GM19463 (cell line): ENCODE data around the gene MYH9.

Experiments used
- ATAC-seq: cut with Tn5 transposase; IDR thresholded peaks from one replicate; pipeline ENCODE4 v1.9.1; 2021; ENCODE audit warnings: mild to moderate bottlenecking, moderate library complexity; ENCODE audit not compliant: unreplicated experiment

The MYH9 gene

GRCh38 chr22:36234919-36235318 is 152.8 kb downstream of the MYH9 start:
- ATAC-seq = no peak

GRCh38 chr22:36234213-36234612 is 153.6 kb downstream of the MYH9 start:
- no peak for ATAC-seq

GRCh38 chr22:36233796-36234195 is 154.0 kb downstream of the MYH9 start:
- no peak for ATAC-seq

GRCh38 chr22:36232715-36233401 is 154.9 kb downstream of the MYH9 start:
- ATAC-seq = no peak
